Naive thymus-derived CD8-positive, alpha-beta T cell (primary cell): ENCODE measurements around the gene SLAMF8. TPM values are rescaled to one million over a fixed set of nuclear protein-coding genes. Genes with fewer than 3 reads are reported as not detected.

Source experiments
- ATAC-seq, 2 donors: fragments of 150-1000 bp; cut with Tn5 transposase in 1 of 2; sonication (Bioruptor Pico), chemical (Tn5 transposase) in 1 of 2; 1 replicate in 1 of 2; 2 replicates in 1 of 2; pipeline ENCODE4 v1.10.0; 2021; ENCODE audit warnings: mild to moderate bottlenecking in 2 of 2, moderate library complexity in 2 of 2
- POLR2A ChIA-PET: fragments of 350-600 bp; sonication (Branson Sonifier 250); formaldehyde crosslinking; loops from one replicate; lab custom pipeline; 2021; ENCODE audit warnings: antibody characterized with exemption; lab: Charles Lee
- DNase-seq, 10 donors: peaks; one replicate each; pipeline versions ENCODE4 v3.0.0 to v3.0.0-alpha.2; 2020 to 2022
- H3K27ac Mint-ChIP-seq, 10 donors: one replicate each; pipeline ENCODE4 v1.8.0; 2020 to 2022; ENCODE audit warnings: mild to moderate bottlenecking in 10 of 10, mixed read lengths in 10 of 10, moderate library complexity in 4 of 10, inconsistent platforms in 1 of 10
- H3K27me3 Mint-ChIP-seq, 5 donors: one replicate each; pipeline ENCODE4 v1.8.0; 2021 to 2022; ENCODE audit warnings: mixed read lengths in 5 of 5
- H3K36me3 Mint-ChIP-seq, 3 donors: one replicate each; pipeline ENCODE4 v1.8.0; 2020 to 2022; ENCODE audit warnings: mixed read lengths in 3 of 3, mild to moderate bottlenecking in 2 of 3, inconsistent platforms in 1 of 3
- H3K4me1 Mint-ChIP-seq, 4 donors: one replicate each; pipeline ENCODE4 v1.8.0; 2021 to 2022; ENCODE audit warnings: mixed read lengths in 4 of 4
- H3K4me3 Mint-ChIP-seq, 10 donors: one replicate each; pipeline ENCODE4 v1.8.0; 2020 to 2022; ENCODE audit warnings: mild to moderate bottlenecking in 10 of 10, mixed read lengths in 10 of 10, moderate library complexity in 6 of 10, inconsistent platforms in 1 of 10
- H3K9me3 Mint-ChIP-seq, 9 donors: one replicate each; pipeline ENCODE4 v1.8.0; 2020 to 2022; ENCODE audit warnings: mixed read lengths in 9 of 9, mild to moderate bottlenecking in 3 of 9, inconsistent platforms in 1 of 9, moderate library complexity in 1 of 9
- polyA plus RNA-seq, 3 donors: library from polyadenylated mRNA; unstranded; fragments of 300-500 nt; fragmentation: Illumina TruSeq; gene quantifications; one replicate each; pipeline ENCODE4 v1.2.3, GENCODE V29; 2021
- total RNA-seq, 8 experiments: library from RNA in 2 of 8; stranded (reverse) in 2 of 8; gene quantifications; one replicate each; pipeline ENCODE4 v1.2.3 and lab custom pipeline; 2021 to 2026

SLAMF8 gene
- total and polyA plus RNA-seq, 5 experiments from 2014 or later, result 0.10 to 3.0 (median 0.47) TPM

DNA sequence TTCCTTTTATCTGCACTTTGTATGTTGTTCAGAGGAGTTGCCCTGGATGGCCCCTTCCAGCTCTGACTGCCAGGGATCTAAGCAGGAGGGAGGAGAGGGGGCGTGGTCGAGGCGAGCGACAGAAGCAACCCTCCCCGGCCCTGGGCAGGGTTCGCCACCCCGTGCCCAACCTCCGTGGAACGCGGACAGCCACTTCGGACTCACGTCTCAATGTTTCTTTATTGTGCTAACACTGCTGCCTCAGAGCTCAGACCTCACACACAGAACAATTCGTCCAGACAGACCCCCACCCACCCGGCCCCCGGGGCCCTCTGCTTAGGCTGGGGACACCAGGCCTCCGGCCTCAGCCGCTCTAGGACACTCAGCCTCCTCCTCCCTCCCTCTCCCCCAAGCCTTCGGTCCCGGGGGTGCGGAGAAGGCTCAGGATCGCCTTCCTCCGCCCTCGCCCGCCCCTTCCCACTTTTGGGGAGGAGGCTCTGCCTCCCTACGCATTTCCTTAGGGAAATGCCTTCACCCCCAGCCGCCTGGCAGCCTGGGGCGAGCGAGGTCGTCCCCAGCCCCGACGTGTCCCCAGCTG, 27.5 kb downstream of the SLAMF8 start:
- peak; percentile 16 to 21 for ATAC-seq
- Mint-ChIP-seq H3K36me3 (peaks cover 0 to 5% (median 0%) of the 10 kb centered on the region in 3 donors), H3K4me3 (peak overlapping the region; percentile 79 to 98 (median 90)), H3K27ac (peak overlapping the region; percentile 85 to 96 (median 92)), H3K9me3 (no peaks in the 10 kb centered on the region), H3K4me1 (peaks cover 20 to 42% (median 31%) of the 10 kb centered on the region in 4 donors), H3K27me3 (peaks cover 0 to under 1% (median 0%) of the 10 kb centered on the region in 5 donors)
- POLR2A ChIA-PET, result interaction anchor here (0.9 to 1.3 kb wide), 8 partner anchors 26 to 72 kb away, joined by 3 to 7 read pairs (median 4); partner anchors contain the start of genes SLAMF8 and TAGLN2
- peak in 3 of 10 donors; percentile 9 to 31 (median 10) for DNase-seq

DNA sequence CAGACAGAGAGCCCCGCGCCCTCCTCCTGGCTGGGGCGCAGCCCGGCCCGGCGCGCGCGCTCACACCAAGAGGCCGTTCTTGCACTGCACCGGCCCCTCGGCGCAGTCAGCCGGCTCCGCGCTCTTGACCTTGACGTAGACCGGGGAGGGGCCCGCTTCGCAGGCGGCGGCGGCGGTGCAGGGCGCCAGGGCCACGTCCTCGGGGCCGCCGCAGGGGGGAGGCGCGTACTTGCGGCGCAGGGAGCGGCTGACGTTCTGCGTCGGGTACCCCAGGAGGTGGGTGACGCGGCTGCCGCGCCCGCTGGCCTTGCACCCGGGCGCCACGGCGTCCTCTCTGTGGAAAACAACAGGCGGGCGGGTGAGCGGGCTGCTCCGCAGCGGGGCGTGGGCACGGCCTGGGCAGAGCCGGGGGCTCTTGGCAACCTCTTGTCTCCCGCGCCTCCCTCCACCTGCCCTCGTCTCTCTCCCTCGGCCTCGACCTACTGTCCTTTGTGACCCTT, 28.1 kb downstream of the SLAMF8 start:
- Mint-ChIP-seq H3K9me3 (no peaks in the 10 kb centered on the region), H3K4me3 (peak overlapping the region; percentile 84 to 98 (median 94)), H3K27ac (peak overlapping the region; percentile 85 to 96 (median 95)), H3K27me3 (no peaks in the 10 kb centered on the region), H3K36me3 (peaks cover 0 to 4% (median 0%) of the 10 kb centered on the region in 3 donors), H3K4me1 (peaks cover 23 to 42% (median 31%) of the 10 kb centered on the region in 4 donors)
- ATAC-seq (peak; percentile 92 to 94), DNase-seq (peak; percentile 58 to 85 (median 74))
- POLR2A ChIA-PET, result interaction anchor here (1.2 to 1.3 kb wide), 6 partner anchors 28 to 73 kb away, joined by 3 to 7 read pairs (median 4); partner anchors contain the start of genes SLAMF8 and TAGLN2

DNA sequence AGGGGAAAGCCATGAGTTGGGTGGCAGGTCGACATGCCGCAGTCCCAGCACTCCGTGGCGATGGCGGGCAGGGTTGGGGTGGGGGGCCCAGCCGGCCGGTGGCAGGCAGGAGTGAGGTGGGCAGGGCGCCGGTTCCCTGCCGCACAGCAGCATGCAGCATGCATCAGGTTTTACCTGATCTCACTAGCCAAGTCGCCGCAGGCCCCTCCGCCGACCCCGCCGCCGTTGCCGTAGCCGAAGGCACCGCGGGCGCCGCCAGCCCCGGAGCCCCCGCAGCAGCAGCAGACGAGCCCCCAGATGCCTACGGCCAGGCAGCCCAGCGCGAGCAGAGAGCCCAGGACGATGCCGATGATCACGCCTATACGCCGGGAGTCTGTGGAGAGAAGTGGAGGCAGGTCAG, 29.0 kb downstream of the SLAMF8 start:
- Mint-ChIP-seq H3K27ac (peak overlapping the region in 9 of 10 donors; percentile 56 to 96 (median 91)), H3K4me3 (peak overlapping the region; percentile 37 to 98 (median 90)), H3K36me3 (peaks cover 0 to 4% (median 0%) of the 10 kb centered on the region in 3 donors), H3K4me1 (peaks cover 19 to 34% (median 25%) of the 10 kb centered on the region in 4 donors), H3K27me3 (no peaks in the 10 kb centered on the region), H3K9me3 (no peaks in the 10 kb centered on the region)
- DNase-seq (no peak), ATAC-seq (no peak)
- POLR2A ChIA-PET, result interaction anchor here (1.2 kb wide), 2 partner anchors 56 to 69 kb away, joined by 4 to 7 read pairs; partner anchors contain the start of gene TAGLN2

DNA sequence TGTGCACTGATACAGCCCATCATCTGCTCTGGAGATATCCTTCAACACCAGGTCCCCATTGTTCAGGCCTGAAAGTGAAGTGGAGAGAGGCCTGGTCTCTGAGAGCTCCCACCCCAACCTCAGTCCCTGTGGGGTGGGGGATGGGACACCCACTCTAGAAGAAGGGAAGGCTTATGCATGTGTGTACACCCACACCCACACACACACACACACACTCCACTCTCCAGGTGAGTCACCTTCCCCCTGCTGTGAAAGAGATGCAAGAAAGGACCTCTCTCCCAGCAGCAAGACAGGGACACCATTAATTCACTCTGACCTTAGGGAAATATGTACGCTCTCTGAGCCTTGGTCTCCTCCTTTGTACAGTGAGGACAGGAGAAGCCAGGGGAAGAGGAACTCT, 29.9 kb downstream of the SLAMF8 start:
- peak overlapping the region; percentile 14 to 87 (median 70) for H3K27ac Mint-ChIP-seq
- peak overlapping the region in 9 of 10 donors; percentile 24 to 85 (median 46) for H3K4me3 Mint-ChIP-seq
- POLR2A ChIA-PET, result interaction anchor here (1.1 kb wide), 1 partner anchor 69 kb away, joined by 3 read pairs; the partner anchor contains the start of gene TAGLN2
- H3K27me3 Mint-ChIP-seq, result no peaks in the 10 kb centered on the region
- peaks cover 19 to 27% (median 22%) of the 10 kb centered on the region in 4 donors for H3K4me1 Mint-ChIP-seq
- no peak for DNase-seq
- H3K36me3 Mint-ChIP-seq, result peaks cover 0 to 3% (median 0%) of the 10 kb centered on the region in 3 donors
- ATAC-seq, result no peak
- H3K9me3 Mint-ChIP-seq, result no peaks in the 10 kb centered on the region

DNA sequence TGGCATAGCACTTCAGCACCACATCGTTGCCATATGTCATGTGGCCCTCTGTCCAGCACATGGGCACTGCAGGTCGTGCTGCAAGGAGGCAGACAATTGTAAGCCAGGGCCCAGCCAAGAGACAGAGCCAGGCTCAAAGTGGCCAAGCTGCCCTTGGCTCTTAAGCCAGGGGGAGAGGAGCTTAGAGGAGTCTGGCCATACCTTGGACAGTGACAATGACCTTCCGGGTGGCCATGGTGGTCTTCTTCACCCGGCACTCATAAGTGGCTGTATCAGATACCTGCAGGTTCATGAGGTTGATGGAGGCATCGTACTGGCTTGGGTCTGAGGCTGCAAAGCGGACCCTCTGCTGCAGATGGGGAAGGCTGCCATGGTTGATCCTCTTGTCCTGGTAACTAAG, 31.2 kb downstream of the SLAMF8 start:
- Mint-ChIP-seq H3K27me3 (no peaks in the 10 kb centered on the region), H3K4me1 (peaks cover 14 to 24% (median 19%) of the 10 kb centered on the region in 4 donors), H3K9me3 (no peaks in the 10 kb centered on the region), H3K27ac (peak overlapping the region in 5 of 10 donors; percentile 17 to 75 (median 69)), H3K36me3 (peaks cover 0 to 3% (median 0%) of the 10 kb centered on the region in 3 donors), H3K4me3 (no peak overlapping the region)
- POLR2A ChIA-PET, result no interaction called here
- ATAC-seq, result no peak
- no peak for DNase-seq

DNA sequence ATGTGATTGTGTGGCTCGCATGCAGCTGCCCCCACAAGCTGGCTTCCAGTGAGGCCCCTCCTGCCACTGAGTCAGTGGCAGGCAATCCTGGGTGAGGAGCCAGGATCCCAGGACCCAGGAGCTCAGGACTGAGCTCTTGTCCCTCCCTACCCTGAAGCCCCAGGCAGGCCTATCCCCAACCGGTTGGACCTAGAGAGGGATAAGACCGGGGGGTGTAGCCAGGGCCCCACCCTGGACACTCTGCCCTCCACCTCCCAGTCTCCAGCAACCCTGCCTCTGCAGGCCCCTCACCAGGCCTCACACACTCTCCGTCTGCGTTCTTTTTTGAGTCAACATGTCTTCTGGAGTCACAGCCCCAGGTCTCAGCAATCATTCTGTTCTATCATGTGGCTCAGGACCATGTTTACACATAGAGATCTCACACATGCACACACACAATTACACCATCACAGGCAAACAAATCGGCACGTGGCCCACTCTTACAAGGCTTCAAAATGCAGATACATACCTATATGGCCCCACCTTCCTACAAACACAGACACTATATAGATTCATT, 33.2 kb downstream of the SLAMF8 start:
- no peak for ATAC-seq
- POLR2A ChIA-PET, result no interaction called here
- no peak overlapping the region for H3K4me3 Mint-ChIP-seq
- no peak for DNase-seq
- peaks cover 0 to 3% (median 0%) of the 10 kb centered on the region in 3 donors for H3K36me3 Mint-ChIP-seq
- H3K4me1 Mint-ChIP-seq, result peaks cover 7 to 13% (median 8%) of the 10 kb centered on the region in 4 donors
- H3K27me3 Mint-ChIP-seq, result peaks cover 0 to 10% (median 0%) of the 10 kb centered on the region in 5 donors
- no peaks in the 10 kb centered on the region for H3K9me3 Mint-ChIP-seq
- H3K27ac Mint-ChIP-seq, result peak overlapping the region in 2 of 10 donors; percentile 2 to 8

DNA sequence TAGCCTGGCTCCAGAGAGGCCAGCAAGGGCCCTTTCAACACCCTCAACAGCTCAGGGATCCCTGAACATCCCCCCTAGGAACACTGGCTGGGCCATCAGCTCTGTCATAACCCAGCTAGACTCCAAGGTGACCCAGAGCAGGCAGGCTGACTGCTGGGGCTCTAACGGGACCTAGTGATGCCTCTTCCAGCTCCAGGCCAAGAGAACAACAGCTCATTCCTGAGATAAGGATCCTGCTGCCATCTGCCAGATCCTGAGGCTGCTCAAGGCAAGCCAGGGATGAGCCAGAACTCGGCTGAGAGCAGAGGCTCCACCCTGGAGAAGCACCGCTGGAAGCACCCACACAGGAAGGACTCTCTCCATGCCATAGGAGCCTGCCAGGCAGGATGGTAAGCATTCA, 33.8 kb downstream of the SLAMF8 start:
- ATAC-seq (no peak), DNase-seq (no peak)
- no peak overlapping the region for H3K4me3 Mint-ChIP-seq
- POLR2A ChIA-PET, result no interaction called here
- H3K27me3 Mint-ChIP-seq, result peaks cover 0 to 10% (median 0%) of the 10 kb centered on the region in 5 donors
- H3K4me1 Mint-ChIP-seq, result peaks cover 1 to 10% (median 3%) of the 10 kb centered on the region in 4 donors
- peaks cover 0 to 3% (median 0%) of the 10 kb centered on the region in 3 donors for H3K36me3 Mint-ChIP-seq
- H3K9me3 Mint-ChIP-seq, result no peaks in the 10 kb centered on the region
- no peak overlapping the region for H3K27ac Mint-ChIP-seq

DNA sequence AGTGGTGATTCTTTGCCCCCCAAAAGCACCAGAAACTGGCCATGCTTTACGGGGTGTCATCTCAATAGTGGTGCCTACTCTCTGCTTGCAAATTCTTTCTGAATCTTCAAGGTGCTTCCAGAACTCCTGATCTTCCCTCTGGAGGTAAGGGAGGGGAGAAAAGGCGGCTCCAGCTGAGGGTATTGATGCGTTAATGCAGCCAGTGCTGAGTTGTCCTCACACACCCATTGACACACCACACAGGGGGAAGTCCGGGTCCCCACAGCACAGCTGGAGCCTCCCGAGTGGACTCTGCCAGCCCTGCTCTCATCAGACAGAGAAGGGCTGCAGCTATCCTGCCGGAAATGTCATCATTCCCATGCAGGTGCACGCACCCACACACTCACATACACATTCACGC, 34.5 kb downstream of the SLAMF8 start:
- Mint-ChIP-seq H3K4me3 (no peak overlapping the region), H3K9me3 (no peaks in the 10 kb centered on the region), H3K36me3 (peaks cover 0 to 3% (median 0%) of the 10 kb centered on the region in 3 donors), H3K27ac (no peak overlapping the region), H3K27me3 (peaks cover 0 to 11% (median 0%) of the 10 kb centered on the region in 5 donors), H3K4me1 (peaks cover 2 to 13% (median 5%) of the 10 kb centered on the region in 4 donors)
- no peak for ATAC-seq
- no peak for DNase-seq
- POLR2A ChIA-PET, result no interaction called here

DNA sequence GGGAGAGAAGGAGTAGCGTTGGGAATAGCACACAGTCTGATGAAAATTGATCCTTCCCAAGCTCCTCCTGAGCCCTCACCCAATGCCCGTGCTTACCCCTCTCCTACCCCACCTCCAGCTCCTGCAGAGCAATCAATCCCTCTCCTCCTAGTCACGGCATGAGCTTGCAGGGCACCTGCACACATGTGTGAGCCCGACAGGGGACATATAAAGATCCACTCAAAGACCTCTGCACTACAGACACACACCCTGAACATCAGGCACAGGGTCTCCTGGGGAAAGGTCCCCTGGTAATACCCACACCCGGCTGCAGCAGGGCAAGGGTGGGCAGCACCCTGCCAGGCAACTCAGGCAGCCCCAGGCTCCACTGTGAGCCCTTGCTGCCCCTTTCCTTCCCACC, 35.4 kb downstream of the SLAMF8 start:
- DNase-seq (no peak), ATAC-seq (no peak)
- no peaks in the 10 kb centered on the region for H3K9me3 Mint-ChIP-seq
- H3K4me3 Mint-ChIP-seq, result no peak overlapping the region
- POLR2A ChIA-PET, result no interaction called here
- peaks cover 0 to 3% (median 0%) of the 10 kb centered on the region in 3 donors for H3K36me3 Mint-ChIP-seq
- H3K27ac Mint-ChIP-seq, result no peak overlapping the region
- H3K4me1 Mint-ChIP-seq, result peaks cover 10 to 18% (median 12%) of the 10 kb centered on the region in 4 donors
- peaks cover 0 to 14% (median 0%) of the 10 kb centered on the region in 5 donors for H3K27me3 Mint-ChIP-seq

DNA sequence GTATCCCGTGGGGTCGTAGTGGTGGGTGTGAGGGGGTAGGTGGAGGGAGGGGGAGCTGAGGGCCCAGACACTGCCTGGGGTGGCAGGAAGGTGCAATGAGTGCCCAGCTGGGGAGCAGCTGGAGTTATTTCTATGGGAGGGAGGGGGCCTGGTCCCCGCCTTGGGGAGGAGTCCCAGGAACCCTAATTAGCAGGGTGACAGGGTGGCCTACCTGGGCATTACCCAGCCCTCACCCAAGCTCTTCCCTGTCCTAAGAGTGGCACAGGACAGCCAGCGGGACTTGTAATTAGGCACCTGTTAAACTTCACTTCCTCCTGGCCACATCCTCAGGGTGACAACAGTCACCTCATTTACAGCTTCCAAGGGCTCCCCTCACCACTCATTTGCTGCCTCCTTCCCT, 35.9 kb downstream of the SLAMF8 start, which contains the start of gene VSIG8:
VSIG8 (minus strand) TSS at position 101 of the 400 bp plus-strand sequence. CDS start 136 bp downstream, outside the sequence.
- POLR2A ChIA-PET, result no interaction called here
- no peak for ATAC-seq
- no peak within 1 kb of the TSS for H3K4me3 Mint-ChIP-seq
- H3K36me3 Mint-ChIP-seq, result peaks cover 0 to 3% (median 0%) of the 10 kb centered on the region in 3 donors
- H3K27me3 Mint-ChIP-seq, result peaks cover 0 to 14% (median 0%) of the 10 kb centered on the region in 5 donors
- peaks cover 11 to 20% (median 15%) of the 10 kb centered on the region in 4 donors for H3K4me1 Mint-ChIP-seq
- H3K9me3 Mint-ChIP-seq, result no peaks in the 10 kb centered on the region
- peak within 1 kb of the TSS in 1 of 10 donors; percentile 66 for H3K27ac Mint-ChIP-seq
- no peak for DNase-seq

DNA sequence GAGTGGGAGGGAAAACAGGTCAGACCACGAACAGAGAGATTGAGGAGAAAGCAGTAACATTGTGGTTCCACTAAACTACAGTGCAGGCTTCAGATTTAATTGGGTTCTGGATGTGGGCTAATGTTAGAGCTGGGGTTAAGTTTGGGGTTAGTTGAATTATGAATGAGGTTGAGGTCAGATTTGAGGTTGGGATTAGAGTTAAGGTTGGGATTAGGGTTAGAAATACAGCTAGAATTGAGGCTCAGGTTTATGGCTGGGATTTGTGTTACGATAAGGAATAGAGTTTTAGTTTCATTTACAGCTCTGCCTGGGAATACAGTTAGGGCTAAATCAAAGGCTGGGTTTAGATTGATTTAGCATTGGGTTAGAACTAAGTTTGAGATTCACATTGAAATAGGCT, 37.6 kb downstream of the SLAMF8 start:
- H3K9me3 Mint-ChIP-seq, result no peaks in the 10 kb centered on the region
- H3K27me3 Mint-ChIP-seq, result peaks cover 0 to 14% (median 0%) of the 10 kb centered on the region in 5 donors
- H3K4me3 Mint-ChIP-seq, result no peak overlapping the region
- ATAC-seq, result no peak
- peaks cover 11 to 23% (median 18%) of the 10 kb centered on the region in 4 donors for H3K4me1 Mint-ChIP-seq
- no peak overlapping the region for H3K27ac Mint-ChIP-seq
- POLR2A ChIA-PET, result no interaction called here
- peaks cover 0 to 3% (median 0%) of the 10 kb centered on the region in 3 donors for H3K36me3 Mint-ChIP-seq
- no peak for DNase-seq

DNA sequence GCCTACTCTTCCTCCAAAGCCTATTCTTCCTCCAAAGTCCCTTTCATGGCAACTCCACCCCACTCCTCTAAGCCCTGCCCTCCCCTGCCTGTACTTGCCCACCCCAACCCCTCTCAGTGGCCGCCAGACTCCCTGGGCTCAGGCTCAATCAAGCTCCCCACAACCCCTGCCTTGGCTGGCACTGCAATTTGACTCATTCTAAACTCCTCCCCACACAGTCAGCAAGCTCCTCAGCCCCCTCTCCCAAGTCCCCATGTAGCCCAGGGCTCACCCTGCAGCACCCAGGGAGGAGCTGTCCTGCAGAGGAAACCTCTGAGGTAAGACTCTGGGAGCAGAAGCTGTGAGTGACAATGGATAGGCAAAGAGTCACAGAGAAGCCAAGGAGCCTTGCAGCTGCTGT, 39.4 kb downstream of the SLAMF8 start:
- POLR2A ChIA-PET, result no interaction called here
- DNase-seq (no peak), ATAC-seq (no peak)
- Mint-ChIP-seq H3K4me1 (peaks cover 11 to 26% (median 18%) of the 10 kb centered on the region in 4 donors), H3K4me3 (peak overlapping the region in 1 of 10 donors; percentile 23), H3K27ac (peak overlapping the region in 4 of 10 donors; percentile 59 to 88 (median 69)), H3K36me3 (peaks cover 0 to 3% (median 0%) of the 10 kb centered on the region in 3 donors), H3K27me3 (peaks cover 0 to 14% (median 4%) of the 10 kb centered on the region in 5 donors), H3K9me3 (no peaks in the 10 kb centered on the region)
